NCI-H524 (cell line): ENCODE measurements around the gene IGFBP2.
A peak's percentile ranks its signal among the peaks of the same experiment; 100 is the strongest.
"Not testable (repeated sequence)": the region's sequence is repeated elsewhere in the genome, so short reads cannot be mapped to it uniquely, and the experiment has no call there.

Experiments
- DNase-seq, 2 experiments: peaks; one replicate each; lab custom pipeline; 2025; lab: John Stamatoyannopoulos, UW

Gene IGFBP2

GRCh38 chr2:216632952-216633615 lies at the start of gene IGFBP2:
Gene IGFBP2 (plus strand): TSS chr2:216633420. CDS start chr2:216633524, 104 bp downstream.
- DNase-seq, result peak; percentile 66 to 80

DNA sequence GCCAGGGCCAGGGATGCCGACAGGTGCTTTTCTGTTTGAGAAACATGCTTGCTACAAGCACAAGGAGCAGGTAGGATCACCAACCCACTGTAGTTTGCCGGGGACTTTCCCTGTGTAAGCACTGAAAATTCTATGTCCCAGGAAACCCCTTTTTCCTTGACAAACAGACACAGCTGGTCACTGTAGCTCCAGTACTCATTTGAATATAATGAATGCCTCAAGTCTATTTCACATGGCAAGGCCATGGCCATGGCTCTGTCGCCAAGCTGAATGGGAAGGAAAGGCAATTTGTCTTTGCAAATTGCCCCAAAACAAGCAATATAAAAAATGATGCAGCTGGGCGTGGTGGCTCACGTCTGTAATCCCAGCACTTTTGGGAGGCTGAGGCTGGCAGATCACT lies 49.6 kb upstream of the IGFBP2 start:
- no peak for DNase-seq

DNA sequence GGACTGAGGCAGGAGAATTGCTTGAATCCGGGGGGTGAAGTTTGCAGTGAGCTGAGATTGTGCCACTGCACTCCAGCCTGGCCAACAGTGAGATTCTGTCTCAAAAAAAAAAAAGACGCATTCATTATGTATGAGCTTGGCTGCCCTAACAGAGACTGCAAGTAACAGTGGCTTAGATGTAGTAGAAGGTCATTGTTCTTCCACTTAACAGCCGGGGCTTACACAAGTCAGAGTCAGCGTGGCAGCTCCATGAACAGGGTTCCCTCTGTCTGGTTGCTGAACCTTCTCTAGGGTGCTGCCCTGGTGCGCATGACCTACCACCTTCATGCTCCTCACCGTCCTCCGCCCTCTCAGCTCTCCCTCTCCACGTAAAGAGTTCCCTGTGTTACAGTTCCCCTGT lies 49.1 kb upstream of the IGFBP2 start:
- DNase-seq, result no peak

DNA sequence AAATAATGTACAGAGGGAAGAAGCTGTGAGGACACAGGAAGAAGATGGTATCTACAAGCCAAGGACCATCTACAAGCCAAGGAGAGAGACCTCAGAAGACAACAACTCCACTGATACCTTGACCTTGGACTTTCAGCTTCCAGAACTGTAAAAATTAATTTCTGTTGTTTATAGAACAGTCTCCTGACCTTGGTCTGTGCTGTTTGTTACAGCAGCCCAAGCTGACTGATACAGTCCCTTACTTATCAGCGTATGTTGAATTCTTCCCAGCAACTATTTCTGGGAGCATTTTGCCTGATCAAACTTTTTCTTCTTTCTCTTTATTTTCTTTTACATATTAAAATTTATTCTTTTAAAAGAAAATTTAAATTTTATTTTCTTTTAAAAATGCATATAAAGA lies 47.8 kb upstream of the IGFBP2 start:
- no peak for DNase-seq

DNA sequence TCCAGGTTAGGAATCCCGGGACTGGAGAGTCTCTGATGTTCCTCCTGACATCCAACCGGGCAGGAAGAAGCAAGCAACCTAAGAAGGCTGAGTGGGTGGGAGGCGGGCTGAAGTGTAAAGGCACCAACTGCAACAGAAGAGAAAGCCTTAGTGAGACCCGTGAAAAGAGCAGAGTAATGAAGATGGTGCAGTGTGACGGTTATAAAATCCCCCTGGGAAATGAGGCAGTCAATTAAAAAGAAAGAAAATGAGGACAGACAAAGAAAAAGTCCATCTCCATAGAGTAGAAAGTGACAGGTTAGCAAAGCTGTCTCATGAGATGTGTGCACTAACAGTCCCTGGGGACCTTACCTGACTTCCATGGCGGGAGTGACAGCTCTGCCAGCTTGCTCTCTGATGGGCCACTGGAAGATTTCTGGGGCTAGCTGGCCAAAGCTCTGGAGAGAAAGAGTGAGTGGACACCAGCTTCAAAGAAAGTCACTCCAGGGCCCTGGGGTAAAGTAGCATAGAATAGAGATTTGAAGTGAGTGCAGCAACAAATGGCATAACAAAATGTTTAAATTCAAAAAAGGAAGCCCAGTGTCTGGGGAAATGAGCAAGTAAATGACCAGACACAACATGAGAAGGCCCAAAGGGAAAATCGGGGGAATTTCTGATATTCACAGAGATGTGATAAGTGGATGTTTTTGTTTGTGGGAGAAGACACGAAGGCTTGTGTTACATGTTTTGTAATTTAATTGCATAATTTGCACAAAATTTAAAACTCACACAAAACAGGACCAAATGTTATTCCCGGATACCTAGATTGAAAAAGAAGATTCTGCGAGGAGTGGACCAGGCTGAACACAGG lies 44.1 kb upstream of the IGFBP2 start:
- no peak for DNase-seq

DNA sequence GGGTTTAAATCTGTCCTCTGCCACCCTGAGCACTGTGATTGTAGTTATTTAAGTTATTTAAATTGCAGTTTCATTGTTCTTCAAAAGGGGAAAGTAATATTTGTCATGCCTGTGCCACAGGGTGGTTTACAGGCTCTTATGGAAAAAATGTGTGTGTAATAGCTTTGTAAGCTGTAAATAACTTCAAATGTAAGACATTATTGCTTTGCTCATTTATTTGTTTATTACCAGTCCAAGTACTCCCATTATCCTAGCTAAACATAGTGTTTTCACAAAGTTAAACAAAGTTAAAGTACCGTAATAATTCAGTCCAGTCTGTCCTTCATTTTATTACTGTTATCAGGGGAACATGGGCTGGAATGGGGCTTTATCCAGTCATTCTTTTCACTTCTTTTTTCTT lies 43.4 kb upstream of the IGFBP2 start:
- no peak for DNase-seq

DNA sequence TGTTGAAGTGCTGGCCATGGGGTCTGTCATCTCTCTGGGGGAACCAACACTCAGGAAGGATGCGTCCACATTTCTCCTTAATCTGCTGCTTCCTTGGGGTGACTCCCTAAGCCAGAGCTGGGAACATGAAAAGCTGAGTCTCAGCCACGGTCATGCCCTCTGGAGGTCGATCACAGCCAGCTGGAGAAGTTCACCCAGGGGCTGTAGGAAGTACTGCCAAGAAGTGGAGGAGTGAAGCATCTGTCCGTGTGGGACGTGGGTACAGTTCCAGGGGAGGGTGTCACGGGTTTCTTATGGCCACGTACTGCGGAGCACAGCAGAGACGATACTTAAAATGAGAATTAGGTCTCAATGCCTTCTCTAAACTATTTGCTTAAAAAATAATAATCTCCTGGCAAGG lies 42.4 kb upstream of the IGFBP2 start:
- DNase-seq, result peak; percentile 27 to 68

DNA sequence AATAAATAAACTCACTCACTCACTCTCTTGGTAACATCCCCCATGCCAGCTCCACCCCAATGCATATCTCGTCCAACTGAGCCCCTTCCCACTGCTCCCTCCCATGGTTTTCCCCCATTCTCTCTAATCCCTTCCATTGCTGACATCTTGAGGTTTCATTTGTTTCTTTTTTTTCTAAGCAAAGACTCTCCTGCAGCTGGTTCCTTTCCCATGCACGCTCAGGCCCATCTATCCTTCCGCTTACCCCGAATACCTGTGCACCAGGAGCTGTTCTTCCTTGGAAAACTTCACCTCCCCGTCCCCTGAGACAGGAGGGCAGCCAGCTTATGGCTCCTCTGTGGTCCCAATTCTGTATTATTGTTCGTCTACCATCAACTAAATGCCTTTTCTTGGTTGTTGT lies 41.7 kb upstream of the IGFBP2 start:
- no peak for DNase-seq

DNA sequence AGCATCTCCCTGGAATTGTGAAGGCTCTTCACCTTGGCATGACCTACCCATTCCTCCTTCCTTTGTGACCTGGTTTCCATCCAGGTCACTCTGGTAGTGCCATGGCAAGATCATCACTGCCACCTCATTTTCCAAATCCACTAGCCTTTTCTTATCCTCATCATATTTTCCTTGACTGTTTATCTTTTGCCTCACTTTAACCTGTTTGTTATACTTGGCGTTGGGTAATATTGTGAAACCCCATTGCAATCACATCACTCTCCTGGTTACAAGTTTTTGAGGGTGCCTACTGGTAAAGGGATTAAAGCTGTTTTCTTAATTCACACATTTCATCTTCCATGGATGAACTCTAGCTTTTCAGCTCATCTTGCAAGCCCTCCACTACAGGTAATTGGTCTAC lies 39.1 kb upstream of the IGFBP2 start:
- DNase-seq, result no peak

DNA sequence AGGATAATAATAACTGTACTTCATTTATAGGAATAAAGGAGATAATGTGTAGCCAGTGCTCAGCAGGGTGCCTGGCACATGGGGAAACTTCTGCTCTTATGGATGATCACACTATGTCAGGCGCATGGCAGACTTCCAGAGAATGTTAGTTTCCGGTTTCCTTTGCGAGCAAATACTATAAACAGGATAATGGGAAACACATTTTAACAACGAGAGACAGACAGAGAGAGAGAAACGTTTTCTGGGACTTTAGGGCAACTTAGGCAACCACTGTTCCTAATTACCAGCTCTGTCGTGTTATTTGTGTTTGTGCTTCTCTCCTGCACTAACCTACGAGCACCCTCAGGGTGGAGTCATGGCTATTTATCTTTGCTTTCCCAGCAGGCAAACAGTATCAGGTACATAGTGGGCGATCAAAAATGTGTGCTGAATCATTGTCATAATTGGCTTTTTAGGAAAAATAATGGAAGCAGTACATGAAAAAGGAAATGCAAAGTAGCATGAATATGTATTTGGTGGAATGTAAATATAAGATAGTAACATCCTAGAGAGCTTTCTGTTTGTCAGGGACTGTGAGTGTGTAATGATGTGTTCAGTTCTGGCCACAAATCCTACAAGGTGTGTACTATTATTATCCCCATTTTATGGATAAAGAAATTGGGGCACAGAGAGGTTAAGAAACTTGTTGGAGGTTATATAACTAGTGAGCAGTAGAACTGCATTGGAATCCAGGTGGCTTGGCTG lies 36.8 kb upstream of the IGFBP2 start:
- no peak for DNase-seq

DNA sequence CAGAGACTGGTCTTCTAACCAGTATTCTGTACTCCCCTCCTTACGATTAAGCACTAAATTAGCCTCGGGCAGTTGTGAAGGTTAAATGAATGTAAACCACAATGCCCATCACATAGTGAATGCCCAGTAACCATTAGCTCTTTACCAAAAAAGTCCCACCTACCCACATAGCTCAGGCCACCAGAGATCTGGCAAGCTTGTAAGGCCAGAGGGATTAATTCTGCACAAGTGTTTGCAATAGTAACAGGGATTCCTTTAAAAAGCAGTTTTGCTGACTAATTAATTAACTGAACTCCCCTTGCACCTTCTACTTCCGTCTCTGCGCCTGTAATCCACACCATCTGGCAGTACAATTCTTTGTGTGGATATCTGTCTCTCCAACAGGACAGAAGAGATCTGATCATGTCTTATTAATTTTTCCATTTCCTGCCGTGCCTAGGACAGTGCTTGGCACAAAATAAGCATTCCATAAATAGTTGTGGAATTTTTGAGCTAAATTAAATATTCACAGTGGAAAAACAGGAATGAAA lies 36.2 kb upstream of the IGFBP2 start:
- DNase-seq, result peak; percentile 73 to 94

- not testable (repeated sequence) for DNase-seq
Measured at GRCh38 chr2:216597825-216598224, 35.4 kb upstream of the IGFBP2 start.

GRCh38 chr2:216601632-216602409 lies 31.4 kb upstream of the IGFBP2 start:
- DNase-seq, result no peak

DNA sequence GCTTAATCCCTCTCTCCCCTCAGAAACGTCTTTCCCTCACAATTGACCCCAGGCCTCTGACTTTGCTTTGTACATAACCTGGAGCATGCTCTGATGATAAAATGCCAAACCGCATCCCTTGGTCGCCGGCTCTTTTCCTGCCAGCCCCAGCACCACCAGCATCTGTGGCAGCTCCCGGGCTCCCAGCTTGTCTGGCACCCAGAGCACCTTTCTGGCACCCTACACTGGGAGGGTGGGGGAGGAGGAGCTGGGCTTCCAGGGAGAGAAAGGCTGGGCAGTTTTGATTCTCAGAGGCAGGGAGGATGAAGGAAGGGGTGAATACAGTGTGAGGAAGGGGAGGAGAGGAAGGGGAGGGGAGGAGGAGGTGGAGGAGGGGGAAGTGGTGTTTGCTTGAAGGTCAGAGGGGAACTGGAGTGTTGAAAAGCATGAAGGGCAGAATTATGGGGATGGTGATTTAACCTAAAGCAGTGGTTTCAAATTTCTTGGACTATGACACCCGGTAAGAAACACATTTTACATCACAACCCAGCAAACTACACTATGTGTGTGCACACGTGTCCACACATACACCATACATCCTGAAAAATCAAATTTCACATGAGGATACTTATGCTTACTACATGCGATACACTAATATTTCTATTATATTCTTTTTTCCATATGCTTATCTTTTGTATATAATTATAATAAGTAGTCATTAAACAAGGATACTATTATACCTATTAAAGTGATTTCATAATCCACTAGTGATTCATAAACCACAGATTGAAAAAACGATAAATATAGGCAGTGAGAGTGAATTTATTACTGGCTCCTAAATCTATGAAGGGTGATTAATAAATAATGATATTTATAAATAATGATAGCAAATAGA lies 30.0 kb upstream of the IGFBP2 start:
- DNase-seq, result peak in 1 of 2 experiments; percentile 51

- no peak for DNase-seq
Measured at GRCh38 chr2:216603884-216604245, 29.4 kb upstream of the IGFBP2 start.

DNA sequence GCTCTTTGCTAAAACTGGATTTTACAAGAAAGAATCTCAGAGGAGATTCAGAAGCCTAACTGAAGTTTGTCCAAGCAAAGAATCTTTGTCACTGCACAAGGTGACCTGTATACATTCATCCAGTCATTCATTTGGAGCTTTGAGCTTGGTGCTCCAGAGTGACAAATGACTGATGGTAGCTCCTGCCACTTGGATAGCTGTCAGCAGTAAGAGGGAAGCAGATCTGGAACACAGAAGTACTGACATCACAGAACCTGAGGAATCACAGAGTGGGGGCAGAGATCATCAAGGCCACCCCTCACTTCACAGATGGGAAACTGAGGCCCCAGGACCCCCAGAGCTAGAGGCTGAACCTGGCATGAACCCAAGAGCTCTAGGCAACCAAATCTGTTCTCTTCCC lies 28.8 kb upstream of the IGFBP2 start:
- peak in 1 of 2 experiments; percentile 61 for DNase-seq

DNA sequence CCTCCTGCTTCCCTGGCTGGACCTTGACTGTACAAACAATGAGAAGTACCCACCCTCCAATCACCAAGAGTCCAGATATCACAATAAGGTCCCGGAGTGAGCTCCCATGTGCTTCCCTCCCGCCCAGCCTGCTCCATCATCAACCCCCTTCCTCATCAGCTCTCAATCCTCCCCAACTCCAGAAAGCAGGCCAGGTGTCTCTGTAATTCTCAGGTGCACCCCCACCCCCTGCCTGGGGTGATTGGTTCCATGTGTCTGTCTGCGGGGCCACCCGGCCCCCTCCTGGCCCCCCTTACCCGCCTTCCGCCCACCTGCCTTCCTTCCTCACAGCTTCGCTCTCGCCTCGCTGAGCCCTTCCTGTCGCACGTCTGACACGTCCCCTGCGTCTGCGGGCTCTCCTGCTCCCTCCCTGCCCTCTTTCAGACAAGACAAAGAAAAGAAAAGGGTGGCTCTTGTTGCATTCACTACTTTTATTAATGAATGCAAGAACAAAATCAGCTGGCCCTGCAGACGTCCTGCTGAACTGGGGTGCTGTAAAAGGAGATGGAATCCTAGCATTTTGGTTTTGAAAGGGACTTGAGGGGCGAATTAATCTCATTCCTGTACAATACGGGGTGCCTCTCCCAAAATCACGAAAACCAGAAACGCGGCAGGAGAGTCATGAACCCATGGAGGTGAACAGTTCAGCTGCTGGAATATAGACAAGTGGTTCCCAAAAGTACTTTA lies 26.5 kb upstream of the IGFBP2 start:
- peak; percentile 54 to 96 for DNase-seq

DNA sequence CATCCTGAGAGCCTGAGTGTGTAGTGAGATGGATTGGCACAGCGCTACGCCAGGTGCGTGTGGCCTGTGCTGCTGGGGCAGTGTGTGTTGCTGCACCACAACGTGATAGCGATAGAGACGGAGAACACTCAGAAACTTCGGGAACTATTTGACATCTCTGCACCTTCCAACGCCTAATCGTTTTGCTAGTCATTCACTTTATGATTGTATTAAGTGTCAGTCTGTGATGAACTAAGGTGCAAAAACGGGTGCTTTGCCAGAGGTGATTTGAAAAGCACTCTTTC lies 26.0 kb upstream of the IGFBP2 start:
- DNase-seq, result no peak

GRCh38 chr2:216608525-216608924 lies 24.7 kb upstream of the IGFBP2 start:
- no peak for DNase-seq
